H9 (cell line): ENCODE data around the gene WASF3. TPM values are rescaled to one million over a fixed set of nuclear protein-coding genes. Genes with fewer than 3 reads are reported as not detected.

Source experiments
- DNase-seq: peaks from one replicate; pipeline ENCODE4 v3.0.0-alpha.2; 2017
- H2AFZ ChIP-seq: one replicate; pipeline ENCODE4 v1.6.1; 2013; ENCODE audit warnings: mild to moderate bottlenecking, low read length, control low read depth, moderate library complexity
- H2AK5ac ChIP-seq: 2 replicates; pipeline ENCODE4 v1.6.1; 2013; ENCODE audit warnings: low read length, control low read depth, mixed read lengths; ENCODE audit not compliant: insufficient read length
- H2BK120ac ChIP-seq: one replicate; pipeline ENCODE4 v1.6.1; 2013; ENCODE audit warnings: low read depth, mild to moderate bottlenecking, low read length, control low read depth, inconsistent platforms; ENCODE audit not compliant: poor library complexity, severe bottlenecking
- H2BK12ac ChIP-seq: 2 replicates; pipeline ENCODE4 v1.6.1; 2013; ENCODE audit warnings: low read length, control low read depth, mixed read lengths, low read depth; ENCODE audit not compliant: insufficient read length
- H2BK15ac ChIP-seq: 2 replicates; pipeline ENCODE4 v1.6.1; 2013; ENCODE audit warnings: low read depth, low read length, control low read depth
- H2BK20ac ChIP-seq: one replicate; pipeline ENCODE4 v1.6.1; 2013; ENCODE audit warnings: low read depth, mild to moderate bottlenecking, low read length, control low read depth, inconsistent platforms; ENCODE audit not compliant: poor library complexity, severe bottlenecking
- H2BK5ac ChIP-seq: 2 replicates; pipeline ENCODE4 v1.6.1; 2013; ENCODE audit warnings: low read length, control low read depth, mixed read lengths; ENCODE audit not compliant: insufficient read length
- H3K14ac ChIP-seq: 2 replicates; pipeline ENCODE4 v1.6.1; 2013; ENCODE audit warnings: low read length, control low read depth; ENCODE audit not compliant: insufficient read depth
- H3K18ac ChIP-seq: 2 replicates; pipeline ENCODE4 v1.6.1; 2013; ENCODE audit warnings: low read depth, mild to moderate bottlenecking, mixed read lengths, low read length, control low read depth; ENCODE audit not compliant: insufficient read length
- H3K23ac ChIP-seq: 2 replicates; pipeline ENCODE4 v1.6.1; 2013; ENCODE audit warnings: low read length, control low read depth, mixed read lengths, low read depth; ENCODE audit not compliant: insufficient read length
- H3K23me2 ChIP-seq: 2 replicates; pipeline ENCODE4 v1.6.1; 2013; ENCODE audit warnings: low read depth, mild to moderate bottlenecking, mixed read lengths, low read length, control low read depth; ENCODE audit not compliant: insufficient read length, poor library complexity, severe bottlenecking
- H3K27ac ChIP-seq: 2 replicates; pipeline ENCODE4 v1.5.1; 2013; ENCODE audit warnings: low read length, control low read depth, mixed read lengths, low read depth; ENCODE audit not compliant: insufficient read length
- H3K27me3 ChIP-seq: 2 replicates; pipeline ENCODE4 v1.6.1; 2013; ENCODE audit warnings: low read length, control low read depth, inconsistent platforms; ENCODE audit not compliant: insufficient read depth
- H3K4ac ChIP-seq: 2 replicates; pipeline ENCODE4 v1.6.1; 2013; ENCODE audit warnings: low read depth, mild to moderate bottlenecking, control low read depth, inconsistent platforms, low read length, moderate library complexity
- H3K4me1 ChIP-seq: 2 replicates; pipeline ENCODE4 v1.6.1; 2013; ENCODE audit warnings: low read length, control low read depth, inconsistent platforms; ENCODE audit not compliant: insufficient read depth
- H3K4me2 ChIP-seq: 2 replicates; pipeline ENCODE4 v1.6.1; 2013; ENCODE audit warnings: low read length, control low read depth, mixed read lengths; ENCODE audit not compliant: insufficient read length, insufficient read depth
- H3K56ac ChIP-seq: 2 replicates; pipeline ENCODE4 v1.6.1; 2013; ENCODE audit warnings: low read depth, mild to moderate bottlenecking, mixed read lengths, low read length, control low read depth; ENCODE audit not compliant: insufficient read length
- H3K79me1 ChIP-seq: 2 replicates; pipeline ENCODE4 v1.6.1; 2013; ENCODE audit warnings: low read depth, mild to moderate bottlenecking, moderate library complexity, low read length, control low read depth, inconsistent platforms; ENCODE audit not compliant: insufficient read depth, poor library complexity, severe bottlenecking
- H3K79me2 ChIP-seq: 2 replicates; pipeline ENCODE4 v1.6.1; 2013; ENCODE audit warnings: low read length, control low read depth, inconsistent platforms; ENCODE audit not compliant: insufficient read depth
- H3K9ac ChIP-seq: 2 replicates; pipeline ENCODE4 v1.6.1; 2013; ENCODE audit warnings: low read length, control low read depth, mixed read lengths; ENCODE audit not compliant: insufficient read length; ENCODE audit errors: extremely low read depth
- H3K9me3 ChIP-seq: one replicate; pipeline ENCODE4 v1.6.1; 2013; ENCODE audit warnings: low read depth, low read length, inconsistent platforms; ENCODE audit not compliant: control insufficient read depth
- H3T11ph ChIP-seq: one replicate; pipeline ENCODE4 v1.6.1; 2013; ENCODE audit warnings: mild to moderate bottlenecking, low read length, control low read depth, inconsistent platforms
- H4K20me1 ChIP-seq: one replicate; pipeline ENCODE4 v1.6.1; 2013; ENCODE audit not compliant: control insufficient read depth, insufficient read length, insufficient read depth
- H4K5ac ChIP-seq: 2 replicates; pipeline ENCODE4 v1.6.1; 2013; ENCODE audit warnings: low read depth, mild to moderate bottlenecking, mixed read lengths, low read length, control low read depth; ENCODE audit not compliant: insufficient read length
- H4K8ac ChIP-seq: replicated peaks from 2 replicates; pipeline ENCODE4 v1.6.1; 2013; ENCODE audit warnings: low read length, control low read depth, mixed read lengths, low read depth; ENCODE audit not compliant: insufficient read length
- H4K91ac ChIP-seq: 2 replicates; pipeline ENCODE4 v1.6.1; 2013; ENCODE audit warnings: low read depth, mild to moderate bottlenecking, moderate library complexity, mixed read lengths, low read length, control low read depth; ENCODE audit not compliant: insufficient read length
- H3K27ac Mint-ChIP-seq, 3 experiments: 2 replicates in 2 of 3; 3 replicates in 1 of 3; pipeline ENCODE4 v1.8.0; 2020 to 2021; ENCODE audit warnings: mixed read lengths in 3 of 3, mild to moderate bottlenecking in 1 of 3, moderate library complexity in 1 of 3
- H3K27me3 Mint-ChIP-seq: 2 replicates; pipeline ENCODE4 v1.8.0; 2021; ENCODE audit warnings: low read depth, mild to moderate bottlenecking, moderate library complexity, mixed read lengths
- H3K36me3 Mint-ChIP-seq, 3 experiments: 2 replicates in 2 of 3; 3 replicates in 1 of 3; pipeline ENCODE4 v1.8.0; 2020 to 2021; ENCODE audit warnings: low read depth in 3 of 3, mixed read lengths in 3 of 3; ENCODE audit not compliant: insufficient read depth in 1 of 3
- H3K4me1 Mint-ChIP-seq, 2 experiments: 2 replicates each; pipeline ENCODE4 v1.8.0; 2020; ENCODE audit warnings: mixed read lengths in 2 of 2
- H3K4me3 Mint-ChIP-seq, 2 experiments: 2 replicates in 1 of 2; 3 replicates in 1 of 2; pipeline ENCODE4 v1.8.0; 2020 to 2021; ENCODE audit warnings: mild to moderate bottlenecking in 2 of 2, mixed read lengths in 2 of 2, moderate library complexity in 1 of 2
- H3K9me3 Mint-ChIP-seq, 2 experiments: 2 replicates in 1 of 2; 3 replicates in 1 of 2; pipeline ENCODE4 v1.8.0; 2020; ENCODE audit warnings: mild to moderate bottlenecking in 2 of 2, mixed read lengths in 2 of 2, moderate library complexity in 1 of 2
- WGBS: extraction: QIAGEN DNeasy Blood & Tissue Kit; methylation state at CpG from one replicate; pipeline ENCODE4 v1.1.7; 2013; ENCODE audit warnings: missing lambda C conversion rate, low lambda C conversion rate, mixed read lengths; ENCODE audit not compliant: insufficient read length; ENCODE audit errors: extremely low coverage; 5-methylcytosine and 5-hydroxymethylcytosine counted together
- total RNA-seq: library from RNA; stranded (reverse); gene quantifications from 2 replicates; pipeline ENCODE4 v1.2.1, GENCODE V29; 2021
- TF ChIP-seq, protein P1 (sequence below): fragments of 200-600 bp; sonication (generic); conservative IDR thresholded peaks from 3 replicates; pipeline ENCODE4 v1.8.0; 2021; ENCODE audit warnings: antibody characterized with exemption, mild to moderate bottlenecking

Gene WASF3
- total RNA-seq, 1 experiment from 2014 or later = 22.2 TPM

DNA sequence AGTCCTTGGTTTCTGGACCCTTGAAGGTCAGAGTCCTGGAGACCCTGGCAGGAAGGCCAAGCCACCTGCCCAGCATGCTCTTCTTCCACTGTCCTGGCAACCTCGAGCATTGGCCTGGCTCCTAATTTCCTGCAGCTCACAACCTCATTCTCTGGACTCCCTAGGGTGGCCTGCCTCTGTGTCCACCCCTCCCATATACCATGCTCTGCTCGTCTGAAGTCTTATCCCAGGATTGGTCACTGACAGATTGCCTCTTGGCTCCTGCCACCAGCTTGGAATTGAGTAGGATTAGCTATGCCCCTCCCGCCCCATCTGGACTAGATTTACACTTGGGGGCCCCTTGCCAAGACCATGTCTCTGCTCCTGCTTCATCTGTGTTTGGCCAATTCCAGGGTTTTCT lies 17.1 kb upstream of the WASF3 start:
- WGBS = no CpG with 5 or more reads among the region's 3 CpGs
- Histone ChIP-seq H2BK15ac (no peak overlapping the region), H3K79me1 (no peaks in the 10 kb centered on the region), H3K9me3 (no peaks in the 10 kb centered on the region), H3K23ac (no peak overlapping the region), H3K23me2 (no peaks in the 10 kb centered on the region), H3K79me2 (no peaks in the 10 kb centered on the region), H3K27ac (no peak overlapping the region), H2AK5ac (no peak overlapping the region), H3K4me1 (no peaks in the 10 kb centered on the region), H3K27me3 (no peaks in the 10 kb centered on the region), H3K56ac (no peak overlapping the region), H4K20me1 (no peaks in the 10 kb centered on the region), H3K14ac (no peak overlapping the region; the same call in 1 of the 2 replicates), H4K91ac (no peak overlapping the region), H3K9ac (no peak overlapping the region), H3K4ac (no peak overlapping the region), H2BK20ac (no peak overlapping the region), H2BK12ac (no peak overlapping the region), H3K4me2 (no peak overlapping the region), H3K18ac (no peak overlapping the region), H4K8ac (no peak overlapping the region), H2AFZ (no peak overlapping the region), H4K5ac (no peak overlapping the region), H3T11ph (no peak overlapping the region), H2BK5ac (no peak overlapping the region), H2BK120ac (no peak overlapping the region)
- TF ChIP-seq, protein P1, sequence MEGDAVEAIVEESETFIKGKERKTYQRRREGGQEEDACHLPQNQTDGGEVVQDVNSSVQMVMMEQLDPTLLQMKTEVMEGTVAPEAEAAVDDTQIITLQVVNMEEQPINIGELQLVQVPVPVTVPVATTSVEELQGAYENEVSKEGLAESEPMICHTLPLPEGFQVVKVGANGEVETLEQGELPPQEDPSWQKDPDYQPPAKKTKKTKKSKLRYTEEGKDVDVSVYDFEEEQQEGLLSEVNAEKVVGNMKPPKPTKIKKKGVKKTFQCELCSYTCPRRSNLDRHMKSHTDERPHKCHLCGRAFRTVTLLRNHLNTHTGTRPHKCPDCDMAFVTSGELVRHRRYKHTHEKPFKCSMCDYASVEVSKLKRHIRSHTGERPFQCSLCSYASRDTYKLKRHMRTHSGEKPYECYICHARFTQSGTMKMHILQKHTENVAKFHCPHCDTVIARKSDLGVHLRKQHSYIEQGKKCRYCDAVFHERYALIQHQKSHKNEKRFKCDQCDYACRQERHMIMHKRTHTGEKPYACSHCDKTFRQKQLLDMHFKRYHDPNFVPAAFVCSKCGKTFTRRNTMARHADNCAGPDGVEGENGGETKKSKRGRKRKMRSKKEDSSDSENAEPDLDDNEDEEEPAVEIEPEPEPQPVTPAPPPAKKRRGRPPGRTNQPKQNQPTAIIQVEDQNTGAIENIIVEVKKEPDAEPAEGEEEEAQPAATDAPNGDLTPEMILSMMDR = no peak
- H3K36me3 Mint-ChIP-seq = no peaks in the 10 kb centered on the region
- no peaks in the 10 kb centered on the region for H3K4me1 Mint-ChIP-seq
- H3K4me3 Mint-ChIP-seq = no peak overlapping the region
- no peak for DNase-seq
- no peaks in the 10 kb centered on the region for H3K9me3 Mint-ChIP-seq
- no peak overlapping the region for H3K27ac Mint-ChIP-seq
- peaks cover 5% of the 10 kb centered on the region for H3K27me3 Mint-ChIP-seq
